Activated T-helper 1 cell treated with anti-CD3 and anti-CD28 coated beads, Interleukin-12 subunit alpha, Interleukin-12 subunit beta, Interleukin-2, Interleukin-4 antibody, amounts not matched to agents 30 ng/mL and 10 ng/mL and 1 ng/mL, durations not matched to agents 14 hours and 24 hours and 36 hours (primary cell): ENCODE measurements around the gene HDAC1. TPM values are rescaled to one million over a fixed set of nuclear protein-coding genes. Genes with fewer than 3 reads are reported as not detected.

Experiments used
- total RNA-seq: library from RNA; stranded (reverse); gene quantifications from 2 replicates; pipeline ENCODE4 v1.2.3, GENCODE V29; 2022

Gene HDAC1
- total RNA-seq, 1 donor from 2014 or later, result 177 TPM

Other genes starting within 250 kb of the HDAC1 start
- 34.2 and 38.8 TPM in 2 replicates for gene TMEM39B, start 219.1 kb upstream of the HDAC1 start, total RNA-seq
- gene KPNA6, start 184.0 kb upstream of the HDAC1 start, total RNA-seq, result 76.7 and 78.6 TPM in 2 replicates
- gene TXLNA, start 112.4 kb upstream of the HDAC1 start, total RNA-seq, result 109 and 110 TPM in 2 replicates
- 28.2 and 32.6 TPM in 2 replicates for gene CCDC28B, start 91.5 kb upstream of the HDAC1 start, total RNA-seq
- gene IQCC, start 86.4 kb upstream of the HDAC1 start, total RNA-seq, result 5.7 and 6.0 TPM in 2 replicates
- gene DCDC2B, start 83.0 kb upstream of the HDAC1 start, total RNA-seq, result 0.15 TPM in 1 of 2 replicates, not detected in the other
- 13.5 and 15.0 TPM in 2 replicates for gene TMEM234, start 69.7 kb upstream of the HDAC1 start, total RNA-seq
- gene EIF3I, start 69.7 kb upstream of the HDAC1 start, total RNA-seq, result 297 TPM in 2 replicates
- 0.57 and 0.61 TPM in 2 replicates for gene FAM167B, start 44.9 kb upstream of the HDAC1 start, total RNA-seq
- gene LCK, start 40.8 kb upstream of the HDAC1 start, total RNA-seq, result 269 and 281 TPM in 2 replicates
- 31.6 and 31.8 TPM in 2 replicates for gene MARCKSL1, start 44.1 kb downstream of the HDAC1 start, total RNA-seq
- 4.0 TPM in 2 replicates for gene FAM229A, start 70.4 kb downstream of the HDAC1 start, total RNA-seq
- 0.51 and 1.3 TPM in 2 replicates for gene TSSK3, start 70.5 kb downstream of the HDAC1 start, total RNA-seq
- gene BSDC1, start 102.4 kb downstream of the HDAC1 start, total RNA-seq, result 48.8 and 50.3 TPM in 2 replicates
- not detected in 2 replicates for gene ZBTB8B, start 173.0 kb downstream of the HDAC1 start, total RNA-seq
- gene ZBTB8A, start 247.3 kb downstream of the HDAC1 start, total RNA-seq, result 0.17 and 0.41 TPM in 2 replicates